ENCODE measurements around the gene MRPS6.

GRCh38 chr21:34112316-34113033, 39.1 kb downstream of the MRPS6 start:
- TF ChIP-seq CTCF (IDR thresholded peaks at IDR 0.05), result no peak
- TF ChIP-seq EP300 (IDR thresholded peaks at IDR 0.05), result no peak

Measured in esophagus muscularis mucosa (tissue), 3 donors.